HG02885 (cell line): ENCODE data around the gene KLK2.
"Not testable (repeated sequence)": the region's sequence is repeated elsewhere in the genome, so short reads cannot be mapped to it uniquely, and the experiment has no call there.

ENCODE experiments used
- ATAC-seq: cut with Tn5 transposase; IDR thresholded peaks from one replicate; pipeline ENCODE4 v1.9.1; 2021; ENCODE audit warnings: mild to moderate bottlenecking; ENCODE audit not compliant: unreplicated experiment, poor library complexity

Gene KLK2

DNA sequence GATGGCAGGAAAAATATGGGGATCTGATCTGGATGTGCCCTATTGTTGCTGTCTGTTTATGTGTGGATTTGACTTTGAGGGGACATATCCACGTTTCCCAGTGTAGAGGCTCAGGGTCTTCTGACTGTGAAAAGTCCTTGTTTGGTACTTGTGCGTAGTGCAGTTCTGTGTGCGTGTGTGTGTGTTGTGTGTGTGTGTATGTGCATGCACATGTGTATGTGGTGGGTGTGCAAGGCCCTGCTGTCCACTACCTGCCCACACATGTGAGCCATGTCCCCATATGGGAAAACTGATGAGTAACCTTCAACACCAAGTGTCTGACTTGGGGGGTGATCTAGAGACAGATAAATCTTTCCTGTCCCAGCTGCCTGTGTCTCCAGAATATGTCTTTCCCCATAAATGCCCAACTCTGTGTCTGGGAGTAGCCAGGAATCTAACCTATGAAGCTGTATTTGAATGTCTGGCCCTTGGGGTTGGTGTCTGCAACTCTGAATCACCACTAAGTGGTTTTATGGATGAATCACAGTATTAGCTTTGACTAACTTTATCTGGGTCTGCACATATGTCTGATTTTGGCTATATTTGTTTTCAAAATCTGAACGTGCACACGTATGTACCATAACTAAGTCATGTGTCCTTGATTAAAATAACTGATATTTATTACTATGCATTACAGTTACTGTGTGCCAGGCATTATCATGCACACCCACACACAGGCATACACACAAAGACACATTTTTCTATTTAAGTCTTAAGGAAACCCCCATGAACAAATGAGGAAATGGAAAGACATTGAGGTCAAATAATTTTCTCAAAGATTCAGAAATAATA, 17.4 kb downstream of the KLK2 start:
- no peak for ATAC-seq

DNA sequence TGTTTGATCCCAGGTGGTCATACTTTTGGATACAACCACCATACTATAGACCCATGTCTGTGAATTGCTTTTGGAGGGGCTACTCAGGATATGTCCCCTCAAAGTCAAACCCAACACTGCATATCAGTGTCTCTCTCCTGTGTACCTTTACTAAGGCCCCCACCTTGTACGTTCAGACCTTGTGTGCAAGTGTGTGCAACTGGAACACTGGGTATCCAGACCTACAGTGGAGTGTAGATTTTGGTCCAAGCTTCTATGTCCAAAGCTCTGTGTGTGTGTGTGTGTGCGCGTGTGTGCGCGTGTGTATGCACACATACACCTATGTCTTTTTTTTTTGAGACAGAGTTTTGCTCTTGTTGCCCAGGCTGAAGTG, 18.0 kb downstream of the KLK2 start:
- no peak for ATAC-seq

DNA sequence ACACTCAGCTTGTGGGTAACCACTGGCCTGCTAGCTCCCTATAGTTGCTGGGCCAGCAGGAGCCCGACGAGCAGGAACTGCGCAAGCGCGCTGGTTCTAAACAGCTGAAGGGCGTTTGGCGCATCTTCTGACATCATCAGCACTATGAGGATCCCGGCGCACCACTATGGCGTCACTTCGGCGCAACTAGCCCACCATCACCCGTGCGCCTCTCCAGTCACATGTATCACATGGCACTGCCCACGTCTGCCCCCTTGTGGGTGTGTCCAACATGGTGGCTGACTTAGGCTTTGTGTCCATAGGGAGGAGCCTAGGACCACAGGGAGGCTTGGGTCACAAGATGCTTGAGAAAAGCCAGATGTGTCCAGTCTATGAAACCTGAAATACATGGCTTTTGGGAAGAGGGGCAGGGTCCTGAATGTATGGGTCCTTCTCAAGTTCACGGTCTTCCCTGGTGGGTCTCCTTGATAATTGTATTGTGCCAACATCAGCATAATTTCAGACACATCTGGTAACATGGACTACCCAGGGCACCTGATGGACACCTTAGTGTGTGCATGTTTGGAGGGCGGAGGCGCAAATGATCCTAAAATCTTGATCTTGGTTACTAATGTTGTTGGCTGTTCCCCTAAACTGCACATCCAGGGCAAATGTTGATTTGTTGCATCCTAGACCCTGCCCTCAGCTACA, 20.0 kb downstream of the KLK2 start:
- ATAC-seq, result no peak

DNA sequence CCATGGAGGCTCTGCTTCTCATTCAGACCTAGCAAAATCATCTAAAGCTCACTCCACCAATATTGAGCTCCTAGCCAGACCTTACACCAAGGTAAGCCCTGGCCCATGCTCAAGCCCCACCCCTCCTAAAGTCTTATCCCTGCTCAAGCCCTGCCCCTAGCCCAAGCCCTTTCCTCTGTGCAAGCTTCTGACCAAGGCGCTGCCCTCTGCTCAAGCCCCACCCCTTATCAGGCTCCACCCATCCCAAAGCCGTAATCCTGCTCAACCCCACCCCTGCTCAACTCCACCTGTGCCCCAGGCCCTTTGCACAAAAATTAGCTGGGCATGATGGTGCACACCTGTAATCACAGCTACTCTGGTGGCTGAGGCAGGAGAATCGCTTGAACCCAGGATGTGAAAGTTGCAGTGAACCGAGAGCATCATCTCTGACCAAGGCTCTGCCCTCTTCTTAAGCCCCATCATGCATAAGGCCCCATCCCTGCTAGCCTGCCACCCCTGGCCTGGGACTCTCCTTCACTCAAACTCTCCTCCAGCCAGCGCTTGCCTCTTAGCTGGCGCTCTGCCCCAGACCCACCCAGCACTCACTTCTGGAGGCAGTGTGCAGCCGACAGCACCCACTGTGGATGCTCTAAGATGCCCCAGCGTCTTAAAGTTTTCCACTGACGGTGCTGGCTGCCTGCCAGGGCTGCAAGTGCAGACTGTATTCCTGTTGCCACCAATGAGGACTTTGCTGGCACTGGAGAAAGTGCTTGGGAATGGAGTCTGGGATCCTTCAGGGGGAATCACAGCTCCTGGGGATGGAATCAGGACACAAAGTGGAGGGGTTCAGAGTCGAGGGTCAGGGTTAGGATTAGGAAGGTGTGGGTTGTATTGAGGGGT, 21.5 kb downstream of the KLK2 start:
- ATAC-seq, result no peak

DNA sequence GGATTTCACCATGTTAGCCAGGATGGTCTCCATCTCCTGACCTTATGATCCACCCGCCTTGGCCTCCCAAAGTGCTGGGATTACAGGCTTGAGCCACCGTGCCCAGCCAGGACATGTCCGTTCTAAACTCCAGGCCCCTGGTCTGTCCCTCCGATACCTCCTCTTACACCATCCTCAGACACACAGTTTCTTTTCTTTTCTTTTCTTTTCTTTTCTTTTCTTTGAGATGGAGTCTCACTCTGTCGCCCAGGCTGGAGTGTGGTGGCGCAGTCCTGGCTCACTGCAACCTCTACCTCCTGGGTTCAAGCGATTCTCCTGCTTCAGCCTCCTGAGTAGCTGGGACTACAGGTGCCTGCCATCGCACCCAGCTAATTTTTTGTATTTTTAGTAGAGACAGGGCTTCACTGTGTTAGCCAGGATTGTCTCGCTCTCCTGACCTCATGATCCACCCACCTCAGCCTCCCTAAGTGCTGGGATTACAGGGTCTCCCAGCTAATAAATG, 22.9 kb downstream of the KLK2 start:
- ATAC-seq, result not testable (repeated sequence)

DNA sequence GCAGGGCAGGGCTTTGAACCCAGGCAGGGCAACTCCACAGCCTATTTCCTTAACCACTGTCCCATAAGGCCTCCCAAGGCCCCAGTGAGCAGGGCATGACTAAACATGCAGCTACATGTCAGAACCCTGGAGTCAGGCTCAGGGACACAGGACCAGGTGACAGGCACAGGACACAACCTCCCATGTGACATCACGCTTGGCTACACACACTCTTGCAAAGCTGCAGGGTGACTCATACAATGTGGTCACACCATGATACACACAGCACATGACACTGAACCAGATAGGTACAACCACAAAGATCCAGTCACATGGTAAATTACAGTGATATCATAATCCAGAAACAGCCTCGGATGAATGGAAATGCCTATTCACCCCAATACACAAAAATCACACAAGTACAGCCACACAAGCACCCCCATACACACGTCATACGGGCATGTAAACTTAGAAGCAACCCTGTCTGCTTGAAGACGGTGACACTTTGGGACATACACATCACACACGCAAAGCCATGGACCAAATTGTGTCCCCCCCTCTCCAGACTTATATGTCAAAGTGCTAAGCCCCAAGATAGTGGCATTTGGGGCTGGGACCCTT, 23.5 kb downstream of the KLK2 start:
- peak; percentile 91 for ATAC-seq

DNA sequence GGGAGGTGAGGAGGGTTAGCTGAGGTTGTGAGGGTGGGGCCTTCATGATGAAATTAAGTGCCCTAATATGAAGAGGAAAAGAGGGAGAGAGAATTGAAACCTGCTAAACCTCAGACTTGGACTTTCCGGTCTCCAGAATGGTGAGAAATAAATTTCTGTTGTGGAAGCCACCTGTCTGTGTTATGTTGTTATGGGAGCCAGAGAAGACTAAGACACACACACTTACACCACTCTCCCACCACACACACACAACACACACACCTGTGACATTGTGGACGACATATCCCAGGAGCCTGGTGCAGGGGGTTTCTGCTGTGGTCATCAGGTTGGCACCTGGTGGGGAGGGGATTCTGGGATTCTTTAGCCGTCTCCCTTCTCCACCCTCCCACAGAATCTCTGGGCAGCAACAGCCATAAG, 24.0 kb downstream of the KLK2 start:
- ATAC-seq, result peak; percentile 1

DNA sequence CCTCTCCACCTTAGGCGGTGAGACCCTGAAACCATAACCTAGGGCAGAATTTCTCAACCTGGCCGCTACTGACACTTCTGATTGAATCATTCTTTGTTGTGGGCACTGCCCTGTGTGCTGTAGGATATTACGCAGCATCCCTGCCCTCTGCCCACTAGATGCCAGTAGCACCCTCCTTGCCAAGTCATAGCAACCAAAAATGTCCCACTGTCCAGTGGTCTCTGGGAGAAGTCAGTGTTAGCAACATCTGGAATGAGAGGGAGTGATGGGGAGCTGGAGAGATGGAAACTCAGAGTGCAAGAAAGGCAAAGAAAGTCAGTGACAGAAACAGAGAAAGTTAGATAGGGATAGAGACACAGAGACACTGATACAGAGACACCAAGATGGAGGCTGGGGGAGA, 24.4 kb downstream of the KLK2 start:
- ATAC-seq, result no peak

DNA sequence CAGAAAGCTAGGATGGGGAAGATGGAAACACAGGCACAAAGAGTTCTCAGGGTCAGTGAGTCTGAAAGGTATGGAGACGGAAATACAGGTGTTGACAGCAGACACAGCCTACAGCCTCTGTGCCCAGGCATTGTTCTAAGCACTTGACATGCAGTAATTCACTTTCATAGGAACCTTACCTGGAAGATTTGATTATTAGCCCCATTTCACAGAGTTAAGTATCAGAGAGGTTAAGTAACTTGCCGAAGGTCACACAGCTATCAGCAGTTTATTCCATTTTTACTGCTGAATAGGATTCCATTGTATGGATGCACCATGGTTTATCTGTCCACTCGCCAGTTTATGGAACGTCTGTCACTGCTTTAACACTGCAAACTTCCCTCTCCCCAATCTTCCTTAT, 24.8 kb downstream of the KLK2 start:
- no peak for ATAC-seq

DNA sequence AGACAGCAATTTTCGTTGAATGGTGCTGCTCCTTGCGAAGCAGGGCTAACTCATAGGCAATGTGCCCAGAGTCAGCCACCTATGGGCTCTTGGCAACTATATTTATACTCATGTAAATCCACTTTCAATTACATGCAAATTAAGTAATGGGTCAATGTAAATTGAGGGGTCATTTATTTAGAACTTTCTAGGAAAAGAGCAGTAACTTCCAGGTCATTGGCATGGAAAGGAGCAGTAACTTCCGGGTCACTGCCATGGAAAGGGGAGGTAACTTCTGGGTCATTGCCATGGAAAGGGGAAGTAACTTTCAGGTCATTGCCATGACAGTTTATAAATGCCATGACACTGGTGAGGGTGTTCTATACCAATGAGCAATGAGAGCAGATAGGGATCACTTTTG, 26.3 kb downstream of the KLK2 start:
- no peak for ATAC-seq

DNA sequence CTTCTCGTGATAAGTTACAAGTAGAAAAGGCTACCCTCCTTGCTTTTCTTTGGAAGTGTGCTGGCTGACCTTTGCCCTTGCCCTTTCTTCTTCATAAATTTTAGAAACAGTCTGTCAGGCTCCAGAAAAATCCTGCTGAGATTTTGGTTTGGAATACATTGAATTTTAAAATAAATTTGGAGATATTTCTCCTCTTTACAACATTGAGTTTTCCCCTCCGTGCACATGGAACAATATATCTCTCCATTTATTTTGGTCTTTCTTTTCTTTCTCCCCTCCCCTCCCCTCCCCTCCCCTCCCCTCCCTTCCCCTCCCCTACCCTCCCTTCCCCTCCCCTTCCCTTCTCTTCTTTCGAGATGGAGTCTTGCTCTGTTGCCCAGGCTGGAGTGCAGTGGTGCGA, 29.4 kb downstream of the KLK2 start:
- no peak for ATAC-seq

DNA sequence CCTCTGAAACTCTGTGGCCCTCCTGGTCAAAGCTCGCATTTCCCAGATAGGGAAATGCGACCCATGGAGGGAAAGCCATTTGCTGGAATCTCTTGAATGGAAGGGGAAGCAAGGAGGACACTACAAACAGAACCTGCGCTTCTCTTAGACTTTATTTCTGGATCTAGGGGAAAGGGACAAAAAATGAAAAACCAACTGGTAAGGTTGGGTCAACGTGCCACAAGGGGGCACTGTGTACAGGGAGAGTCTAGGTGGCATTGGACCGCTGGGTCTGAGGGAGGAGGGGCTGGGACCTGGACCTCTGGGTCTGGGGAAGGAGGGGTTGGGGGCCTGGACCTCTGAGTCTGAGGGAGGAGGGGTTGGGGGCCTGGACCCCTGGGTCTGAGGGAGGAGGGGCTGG, 33.0 kb downstream of the KLK2 start:
- ATAC-seq, result no peak

DNA sequence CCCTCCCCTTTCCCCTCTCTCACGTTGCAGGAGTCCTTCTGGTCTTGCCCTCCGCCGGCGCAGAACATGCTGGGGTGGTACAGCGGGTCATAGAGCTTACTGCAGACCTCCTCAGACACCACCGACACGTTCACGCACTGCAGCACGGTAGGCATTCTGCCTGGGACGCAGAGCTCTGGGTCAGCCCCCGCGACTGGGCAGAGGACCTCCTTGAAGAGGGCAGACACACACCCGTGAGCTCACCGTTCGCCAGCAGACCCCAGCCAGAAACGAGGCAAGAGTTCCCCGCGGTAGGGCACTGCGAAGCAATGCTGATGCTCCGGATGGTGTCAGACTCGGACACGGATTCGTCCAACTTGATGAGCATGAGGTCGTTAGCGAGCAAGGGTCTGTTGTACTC, 35.1 kb downstream of the KLK2 start:
- ATAC-seq, result no peak

DNA sequence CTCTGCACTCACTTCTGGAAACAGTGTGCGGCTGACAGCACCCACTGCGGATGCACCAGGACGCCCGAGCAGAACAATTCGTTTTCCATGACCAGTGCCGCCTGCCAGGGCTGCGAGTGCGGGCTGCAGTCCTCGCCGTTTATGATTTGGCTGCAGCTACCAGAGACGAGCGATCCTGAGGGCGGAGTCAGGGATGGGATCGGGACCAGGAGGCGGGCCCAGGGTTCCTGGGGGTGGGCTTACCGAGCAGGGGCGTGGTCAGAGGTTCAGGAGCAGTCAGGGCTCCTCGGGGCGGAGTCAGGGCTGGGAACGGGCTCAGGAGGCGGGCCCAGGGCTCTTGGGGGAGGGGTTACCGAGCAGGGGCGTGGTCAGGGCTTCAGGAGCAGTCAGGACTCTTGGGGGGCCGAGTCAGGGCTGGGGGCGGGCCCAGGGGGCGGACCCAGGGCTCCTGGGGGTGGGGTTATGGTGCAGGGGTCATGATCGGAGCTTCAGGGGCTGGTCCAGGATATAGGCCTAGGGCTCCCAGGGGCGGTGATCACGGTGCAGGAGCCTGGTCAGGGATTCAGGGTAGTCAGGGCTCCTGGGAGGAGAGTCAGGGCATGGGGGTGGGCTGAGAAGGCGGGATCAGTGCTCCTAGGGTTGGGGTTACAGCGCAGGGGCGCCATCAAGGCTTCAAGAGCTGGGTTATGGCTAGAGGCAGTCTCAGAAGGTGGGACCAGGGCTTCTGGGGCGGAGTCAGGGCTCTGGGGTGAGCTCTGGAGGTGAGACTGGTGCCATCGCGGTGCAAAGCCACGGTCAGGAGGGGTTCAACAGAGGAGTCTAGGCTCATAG, 36.2 kb downstream of the KLK2 start:
- ATAC-seq, result peak; percentile 69

DNA sequence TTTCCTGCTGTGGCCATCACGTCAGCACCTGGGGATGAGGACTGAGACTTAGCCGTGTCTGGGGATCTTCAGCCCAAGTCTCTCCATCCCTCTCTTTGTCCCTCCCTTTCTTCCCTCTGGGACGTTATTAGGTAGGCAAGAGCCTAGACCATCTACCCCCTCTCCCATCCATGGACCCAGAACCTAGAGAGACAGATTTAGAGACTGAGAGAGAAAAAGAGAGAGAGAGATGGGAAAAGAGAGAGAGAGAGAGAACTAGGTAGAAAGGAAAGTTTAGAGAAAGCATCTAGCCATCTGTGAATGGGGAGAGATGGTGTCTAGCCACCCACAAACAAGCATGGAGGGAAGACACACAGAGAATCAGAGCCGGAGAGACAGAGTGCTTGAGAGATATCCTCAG, 37.5 kb downstream of the KLK2 start:
- ATAC-seq, result no peak

DNA sequence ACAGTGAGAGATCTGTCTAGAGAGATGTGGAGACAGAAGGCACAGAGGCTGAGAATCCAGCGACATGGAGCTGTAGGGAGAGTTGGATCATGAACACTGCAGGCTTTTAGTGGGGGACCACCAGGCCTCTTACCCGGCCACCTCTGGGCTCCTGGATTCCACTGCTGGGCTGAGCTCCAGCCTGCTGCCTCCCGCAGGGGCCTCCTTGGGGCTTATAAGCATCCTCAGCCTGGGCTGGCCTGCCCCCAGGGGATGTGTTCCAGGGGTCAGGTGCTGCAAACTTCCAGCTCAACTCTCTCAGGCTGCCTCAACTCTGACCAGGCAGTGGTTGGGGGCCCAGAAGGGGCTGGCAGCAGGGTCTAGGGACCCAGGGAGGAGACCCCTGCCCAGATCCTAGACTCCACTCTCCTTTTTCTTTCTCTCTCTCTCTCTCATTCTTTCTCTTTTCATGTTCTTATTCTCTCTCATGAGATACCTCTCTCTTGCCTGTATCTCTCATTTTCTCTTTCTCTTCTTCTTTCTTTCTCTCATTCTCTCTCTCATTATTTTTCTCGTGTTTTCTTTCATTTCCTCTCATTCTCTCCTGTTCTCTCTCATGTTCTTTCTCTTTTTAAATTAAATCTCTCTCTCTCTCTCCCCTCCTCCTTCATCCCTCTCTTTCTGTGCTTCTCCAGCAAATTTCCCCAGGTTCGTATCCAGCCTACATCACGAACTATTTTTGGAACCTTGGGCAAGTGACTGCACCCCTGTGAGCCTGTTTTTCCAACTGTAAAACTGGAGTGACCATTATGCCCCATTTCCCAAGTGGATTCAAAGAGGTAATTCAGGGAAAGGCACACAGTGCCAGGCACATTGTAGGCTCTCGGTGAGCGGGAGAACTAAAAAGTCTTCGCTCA, 38.2 kb downstream of the KLK2 start, which contains the start of gene KLK4:
TSS of gene KLK4 (minus strand) at position 190 of the 896 bp plus-strand sequence. CDS start 657 bp downstream, outside the sequence.
- ATAC-seq, result no peak

DNA sequence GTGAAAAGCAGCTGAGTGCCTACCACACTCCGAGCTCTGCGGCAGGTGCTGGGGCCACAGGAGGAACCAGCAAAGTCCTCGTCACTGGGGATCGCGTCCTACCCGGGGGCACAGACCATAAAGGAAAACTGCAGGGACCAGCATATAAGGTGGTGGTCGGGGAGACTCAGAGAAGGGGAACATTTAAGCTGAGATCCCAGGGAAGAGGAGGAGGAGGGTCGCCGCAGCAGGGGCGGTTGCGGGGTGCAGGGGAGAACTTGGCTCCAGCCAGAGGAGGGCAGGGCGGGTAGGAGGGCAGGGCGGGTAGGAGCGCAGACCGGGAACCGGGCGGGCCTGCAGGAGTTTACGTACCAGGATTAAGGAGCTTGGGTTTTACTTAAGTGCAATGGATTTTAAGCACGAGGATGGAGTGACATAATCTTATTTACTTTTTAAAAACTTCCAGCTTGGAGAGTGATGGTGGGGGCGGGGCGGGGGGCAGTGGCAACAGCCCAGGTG, 38.9 kb downstream of the KLK2 start:
- no peak for ATAC-seq
